Measurements from ENCODE around the gene CFAP45.

GRCh38 chr1:159869607-159870006, 30.4 kb downstream of the CFAP45 start:
- no peak for TF ChIP-seq ZEB2 (IDR thresholded peaks at IDR 0.05)
- no peak for TF ChIP-seq TEAD4 (IDR thresholded peaks at IDR 0.05; ENCODE audit: low read length)
- no peak for TF ChIP-seq TEAD4 (CRISPR knock-in tag; IDR thresholded peaks at IDR 0.05; ENCODE audit: borderline replicate concordance)
- no peak for TF ChIP-seq POLR2A (conservative IDR thresholded peaks at IDR 0.05)
- no peak for TF ChIP-seq ZFP36 (IDR thresholded peaks at IDR 0.05; ENCODE audit: low read depth, low read length, partially characterized antibody)
- no peak for TF ChIP-seq GATA2 (CRISPR knock-in tag; IDR thresholded peaks at IDR 0.05)
- no peak for TF ChIP-seq ZNF316 (IDR thresholded peaks at IDR 0.05)
- TF ChIP-seq ARNT (IDR thresholded peaks at IDR 0.05) = no peak

All from K562 (cell line).